ENCODE data around the gene RUNX3.
"Not testable (repeated sequence)": the region's sequence is repeated elsewhere in the genome, so short reads cannot be mapped to it uniquely, and the experiment has no call there.

The RUNX3 gene

DNA sequence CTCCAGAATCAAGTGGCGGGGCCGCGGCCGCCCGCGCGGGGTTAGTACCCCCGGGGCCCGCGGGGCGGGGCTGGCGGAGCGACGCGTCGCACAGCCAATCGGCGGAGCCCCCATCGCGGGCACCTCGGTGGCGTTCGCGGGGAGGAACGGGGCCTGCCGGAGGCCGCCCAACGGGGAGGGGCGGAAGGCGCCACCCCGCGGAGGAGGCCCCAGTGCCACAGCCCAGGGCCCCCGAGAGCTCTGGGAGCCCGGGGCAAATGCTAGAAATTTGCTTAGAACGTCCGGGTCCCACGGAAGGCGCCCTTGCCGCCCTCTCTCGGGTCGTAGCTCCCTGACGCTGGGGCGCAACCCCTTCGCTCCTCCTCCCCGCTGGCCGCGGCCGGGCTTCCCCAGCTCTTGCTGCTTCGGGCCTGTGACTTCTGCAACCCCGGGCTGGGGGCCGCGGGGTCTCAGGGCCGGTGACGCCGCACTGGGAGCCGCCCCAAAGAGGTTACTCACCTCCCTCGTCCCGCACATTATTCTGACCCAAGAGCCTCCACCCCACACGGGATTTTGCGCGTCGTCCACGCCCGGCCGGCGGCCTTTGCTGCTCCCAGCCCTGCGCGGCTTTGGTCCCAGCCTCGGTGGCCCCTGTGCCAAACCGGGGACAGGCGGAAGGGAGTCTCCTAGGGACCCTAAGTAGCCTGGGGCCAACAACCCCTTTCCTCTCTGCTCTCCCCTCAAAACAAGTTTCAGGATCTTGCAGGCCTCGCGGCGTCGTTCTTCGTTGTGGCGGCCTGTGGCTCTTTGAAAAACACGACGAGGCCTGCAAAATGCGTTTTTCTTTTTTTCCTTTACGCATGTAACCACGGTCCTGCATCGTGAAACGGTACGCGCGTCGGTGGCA lies at the start of gene RUNX3:
Gene RUNX3 (minus strand): TSS at position 17 of the 886 bp plus-strand sequence. CDS start 408 bp downstream, outside the sequence.
- DNase-seq, result peak; percentile 93

DNA sequence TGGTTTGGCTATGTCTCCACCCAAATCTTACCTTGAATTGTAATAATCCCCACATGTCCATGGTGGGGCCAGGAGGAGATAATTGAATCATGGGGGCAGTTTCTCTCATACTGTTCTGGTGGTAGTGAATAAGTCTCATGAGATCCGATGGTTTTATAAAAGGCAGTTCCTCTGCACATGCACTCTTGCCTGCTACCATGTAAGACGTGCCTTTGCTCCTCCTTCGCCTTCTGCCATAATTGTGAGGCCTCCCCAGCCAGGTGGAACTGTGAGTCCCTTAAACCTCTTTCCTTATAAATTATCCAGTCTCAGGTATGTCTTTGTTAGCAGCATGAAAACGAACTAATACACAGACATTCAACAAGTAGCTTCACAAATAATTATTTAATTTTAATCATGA lies 49.2 kb upstream of the RUNX3 start:
- DNase-seq, result not testable (repeated sequence)

DNA sequence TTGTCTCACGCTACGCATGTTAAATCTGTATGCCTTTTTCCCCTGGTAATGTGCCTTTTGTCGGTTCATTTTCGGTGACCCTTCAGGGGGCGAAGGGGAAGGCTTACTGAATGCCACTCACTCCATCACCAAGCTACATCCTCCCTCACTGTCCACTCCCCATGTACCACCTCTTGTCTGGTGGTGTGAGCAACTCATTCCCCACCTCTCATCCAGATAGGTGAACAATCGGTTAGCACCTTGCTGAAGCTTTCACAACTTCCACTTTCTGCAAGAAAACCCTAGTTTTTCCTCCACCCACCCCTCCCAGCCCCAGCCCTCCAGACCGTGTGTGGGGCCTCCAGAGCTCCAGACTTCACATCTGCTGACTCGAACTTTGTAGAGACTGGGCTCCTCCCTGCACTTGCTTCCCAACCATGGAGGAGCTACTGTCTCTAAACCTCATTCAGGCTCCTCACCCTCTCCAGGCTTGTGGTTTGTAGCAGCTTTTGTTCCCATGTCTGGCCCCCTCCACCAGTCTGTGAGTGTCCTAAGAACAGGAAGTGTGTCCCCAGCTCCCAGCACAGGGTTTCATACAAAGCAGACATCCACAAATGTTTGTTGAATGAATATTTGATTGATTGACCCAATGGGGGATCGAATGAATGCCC lies 48.4 kb upstream of the RUNX3 start:
- no peak for DNase-seq

DNA sequence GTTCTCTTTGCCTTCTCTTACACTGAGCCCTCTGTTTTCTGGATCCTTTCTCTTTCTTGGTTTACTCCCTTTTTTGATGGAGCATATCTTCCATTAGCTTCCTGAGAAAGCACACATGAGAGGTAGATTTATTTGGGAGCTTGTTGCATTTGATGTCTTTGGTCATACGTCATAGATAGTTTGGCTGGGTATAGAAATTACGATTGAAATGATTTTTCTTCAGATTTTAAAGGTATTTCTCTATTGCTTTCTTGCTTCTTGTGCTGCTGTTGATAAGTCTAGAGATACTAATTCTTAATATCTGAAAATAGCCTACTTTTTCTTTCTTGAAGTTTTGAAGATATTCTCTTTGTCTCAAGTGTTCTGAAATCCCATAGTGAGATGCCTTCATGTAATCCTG lies 45.3 kb upstream of the RUNX3 start:
- DNase-seq, result no peak

DNA sequence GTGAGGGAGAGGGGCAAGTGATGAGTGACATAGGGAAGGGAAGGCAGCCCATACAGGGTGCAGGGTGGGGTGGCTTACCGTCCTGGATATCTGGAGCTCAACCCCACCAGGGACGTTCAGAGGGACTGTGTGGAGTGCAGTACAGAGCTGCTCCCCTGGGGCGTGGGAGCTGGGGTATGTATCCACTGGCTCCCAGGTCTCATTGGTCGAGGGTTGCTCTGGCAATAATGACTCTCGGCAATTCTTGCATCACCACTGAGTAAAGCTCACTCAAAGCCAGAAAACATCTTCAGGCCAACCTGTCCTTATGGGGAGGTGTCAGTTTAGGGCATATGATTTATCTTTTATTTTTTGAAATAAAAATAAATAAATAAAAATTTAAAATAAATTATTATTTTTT lies 43.2 kb upstream of the RUNX3 start:
- DNase-seq, result no peak

DNA sequence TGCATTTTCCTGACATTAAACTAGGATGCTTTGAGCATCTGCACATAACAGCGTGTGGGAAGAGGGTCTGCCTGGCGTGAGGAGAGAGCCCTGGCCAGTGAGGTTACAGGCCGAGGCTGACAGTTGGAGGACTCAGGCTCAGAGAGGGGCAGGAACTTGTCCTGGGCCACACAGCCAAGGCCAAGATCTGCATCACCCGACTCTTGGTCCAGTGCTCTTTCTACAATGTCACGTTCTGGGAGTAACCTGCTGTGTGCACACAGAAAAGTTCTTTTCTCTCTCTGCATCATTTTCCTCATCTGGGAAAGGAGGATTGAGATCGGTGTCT lies 42.8 kb upstream of the RUNX3 start:
- no peak for DNase-seq

DNA sequence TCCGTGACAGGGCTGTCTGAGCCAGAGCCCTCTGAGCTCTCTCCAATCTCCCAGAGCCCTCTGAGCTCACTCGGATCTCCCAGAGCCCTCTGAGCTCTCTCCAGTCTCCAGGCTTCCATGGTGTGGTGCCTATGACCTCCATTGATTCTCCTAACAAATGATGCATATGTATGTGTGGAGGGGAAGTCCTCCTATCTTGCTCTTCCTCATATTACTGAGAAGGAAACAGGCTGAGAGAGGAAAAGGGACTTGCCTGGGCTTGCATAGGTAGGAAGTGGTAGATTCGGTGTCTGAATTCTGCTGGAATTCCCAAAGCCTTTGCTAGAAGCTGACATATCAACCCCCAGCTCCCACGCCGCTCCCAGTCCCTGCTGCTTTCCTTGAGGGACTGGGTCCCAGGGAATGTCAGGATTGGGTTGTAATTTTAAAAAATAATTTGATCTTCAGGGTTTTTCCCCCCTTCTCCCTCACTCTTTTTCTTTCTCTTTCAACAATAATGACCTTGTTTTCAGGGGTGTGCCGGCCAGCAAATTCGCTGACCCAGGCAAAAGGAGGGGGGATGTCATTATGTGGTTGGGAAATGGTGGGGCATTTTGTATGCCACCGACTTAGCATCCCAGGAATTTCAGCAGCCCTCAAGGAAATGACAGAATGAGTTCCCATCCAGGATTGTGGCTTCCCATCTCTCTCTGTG lies 42.3 kb upstream of the RUNX3 start:
- no peak for DNase-seq

DNA sequence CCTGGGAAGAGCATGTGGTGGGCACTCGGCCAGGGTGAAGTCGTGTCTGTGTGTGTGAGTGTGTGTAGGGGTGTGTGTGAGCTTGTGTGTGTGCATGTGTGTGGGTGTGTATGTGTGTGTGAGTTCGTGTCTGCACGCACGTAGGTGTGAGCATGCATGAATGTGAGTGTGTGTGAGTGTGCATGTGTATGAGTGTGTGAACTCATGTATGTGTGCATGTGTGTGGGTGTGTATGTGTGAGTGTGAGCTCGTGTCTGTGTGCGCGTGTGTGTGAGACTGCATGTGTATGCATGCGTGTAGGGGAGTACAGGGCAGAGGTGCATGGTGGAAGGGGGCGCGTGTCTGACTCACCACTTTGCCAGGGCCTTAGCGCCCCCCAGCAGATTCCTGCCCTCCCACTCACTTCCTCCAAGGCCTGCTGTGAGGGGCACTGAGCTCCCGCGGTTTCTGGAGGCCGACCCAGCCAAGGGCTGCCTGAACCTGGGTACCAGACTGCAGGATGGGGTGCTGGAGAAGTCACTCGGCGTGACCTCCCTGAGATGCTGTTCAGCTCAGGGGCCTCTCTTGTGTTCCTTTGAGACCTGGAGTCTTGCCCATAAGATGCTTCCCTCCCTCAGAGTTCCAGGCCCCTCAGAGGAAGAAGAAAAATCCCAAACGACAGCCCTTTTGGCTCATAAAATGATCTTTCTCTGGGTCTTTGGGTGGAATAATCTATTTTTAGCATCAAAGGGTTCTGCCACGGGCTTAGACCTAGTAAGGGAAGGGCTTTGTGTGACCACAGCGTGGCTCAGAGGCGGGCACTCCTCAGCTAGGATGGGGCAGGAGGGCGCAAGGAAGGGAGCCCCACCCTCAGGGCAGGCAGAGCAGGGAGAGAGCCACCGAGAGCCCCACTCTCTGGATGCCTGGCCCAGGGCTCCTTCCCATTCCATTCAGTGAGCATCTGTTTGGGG lies 41.1 kb upstream of the RUNX3 start:
- DNase-seq, result no peak

DNA sequence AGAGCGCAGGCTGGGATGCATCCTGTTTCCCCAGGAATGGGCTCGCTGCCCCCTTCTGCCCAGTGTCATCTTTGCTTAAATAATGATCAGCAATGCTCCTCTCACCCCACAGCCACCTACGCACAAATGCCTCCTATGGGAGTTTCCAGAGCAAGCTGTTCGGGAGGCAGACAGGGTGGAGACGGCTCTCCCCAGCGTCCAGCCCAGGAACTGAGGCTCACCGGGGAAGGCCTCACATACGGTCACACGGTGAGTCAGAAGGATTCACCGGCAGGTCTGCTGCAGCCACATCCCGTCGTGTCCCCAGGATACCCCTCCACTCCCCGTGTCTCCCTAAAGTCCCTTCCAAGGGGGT lies 40.3 kb upstream of the RUNX3 start:
- DNase-seq, result no peak

DNA sequence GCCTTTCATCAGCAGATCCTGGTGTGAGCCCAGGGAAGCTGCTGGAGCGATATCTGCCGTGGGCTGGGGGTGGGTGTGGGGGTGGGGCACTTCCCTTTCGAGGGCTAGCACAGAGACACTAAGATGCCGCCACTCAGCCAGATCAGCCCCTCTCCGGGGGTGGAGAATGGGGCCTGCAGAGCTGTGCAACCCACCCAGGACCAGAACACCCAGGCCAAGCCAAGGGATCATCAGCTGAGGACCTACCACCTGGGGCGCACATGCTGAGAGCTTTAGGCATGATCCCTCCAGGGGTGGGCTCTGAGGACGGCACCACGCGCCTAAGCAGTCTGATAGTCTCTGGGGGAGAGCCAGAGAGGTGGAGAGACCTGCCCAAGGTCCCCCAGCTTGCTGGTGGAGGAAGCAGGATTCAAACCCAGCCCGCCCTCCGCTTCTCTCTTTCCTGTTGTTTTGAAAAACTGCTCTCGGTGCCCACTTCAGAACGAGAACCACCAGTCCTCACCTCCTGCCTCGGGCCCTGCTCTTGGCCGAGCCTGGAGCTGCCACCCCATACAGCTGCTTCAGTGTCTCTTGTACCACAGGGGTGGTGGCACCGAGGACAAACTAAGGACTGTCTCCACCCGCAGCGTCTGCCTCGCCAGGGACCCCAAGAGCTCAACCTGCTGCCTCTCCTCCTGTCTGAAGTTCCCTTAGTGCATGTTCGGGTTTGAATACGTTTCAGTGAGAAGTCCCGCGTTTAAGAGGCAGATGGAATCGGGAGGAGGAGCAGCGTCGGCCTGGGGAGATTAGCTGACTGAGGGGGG lies 39.7 kb upstream of the RUNX3 start:
- no peak for DNase-seq

DNA sequence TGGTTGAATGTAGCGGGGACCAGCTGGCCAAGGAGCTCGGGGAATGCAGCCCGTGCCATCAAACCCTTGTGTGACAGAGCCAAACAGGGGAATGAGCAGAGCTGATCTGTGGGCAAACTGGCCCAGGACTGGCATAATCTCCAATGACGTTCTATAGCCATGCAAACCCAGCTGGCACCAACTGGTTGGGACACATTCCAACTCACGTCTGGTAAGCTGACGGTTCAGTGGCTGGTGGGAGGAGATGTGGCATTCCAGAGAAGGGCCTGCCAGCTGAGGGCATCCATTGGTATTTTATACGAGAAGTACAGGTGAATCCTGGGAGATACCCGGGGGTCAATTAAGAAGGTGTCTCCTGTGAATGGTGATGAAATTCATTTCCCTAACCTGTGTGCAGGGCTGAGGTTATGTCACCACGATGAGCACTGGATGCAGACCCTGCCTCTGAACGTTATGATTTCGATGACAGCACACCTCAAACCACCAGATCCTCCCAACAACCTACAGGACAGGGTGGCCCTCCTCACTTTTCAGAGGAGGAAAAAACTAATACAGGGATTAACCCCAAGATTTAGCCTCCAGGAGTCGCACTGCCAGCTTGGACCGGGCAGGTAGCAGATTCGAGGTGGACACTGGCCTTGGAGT lies 39.0 kb upstream of the RUNX3 start:
- no peak for DNase-seq

DNA sequence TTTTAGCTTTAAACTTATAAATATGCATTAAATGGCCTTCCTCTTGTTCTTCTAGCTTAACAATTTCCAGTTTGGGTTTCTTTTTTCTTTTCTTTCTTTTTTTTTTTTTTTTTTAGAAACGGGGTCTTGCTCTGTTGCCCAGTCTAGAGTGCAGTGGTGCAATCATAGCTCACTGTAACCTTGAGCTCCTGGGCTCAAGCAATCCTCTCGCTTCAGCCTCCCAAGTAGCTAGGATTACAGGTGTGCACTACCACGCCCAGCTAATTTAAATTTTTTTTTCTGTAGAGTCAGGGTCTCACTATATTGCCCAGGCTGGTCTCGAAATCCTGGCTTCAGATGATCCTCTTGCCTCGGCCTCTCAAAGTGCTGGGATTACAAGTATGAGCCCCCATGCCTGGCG lies 37.9 kb upstream of the RUNX3 start:
- DNase-seq, result no peak

DNA sequence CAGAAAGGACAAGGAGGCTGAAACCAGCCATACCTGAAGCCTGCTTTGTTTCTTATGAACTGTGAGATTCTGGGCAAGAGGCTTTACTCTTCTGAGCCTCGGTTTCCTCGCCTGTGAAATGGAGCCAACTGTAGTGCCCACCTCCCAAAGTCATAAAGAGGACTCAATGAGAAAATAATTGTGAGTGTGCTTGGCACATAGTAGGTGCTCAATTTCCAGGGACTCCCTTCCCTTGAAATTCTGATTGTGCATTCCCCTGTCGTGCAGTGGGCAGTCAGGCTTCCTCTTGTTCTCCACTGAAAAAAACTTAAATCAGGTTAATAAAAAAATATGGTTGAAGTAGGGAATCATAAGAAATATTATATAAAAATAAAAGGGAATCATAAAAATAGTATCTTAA lies 37.5 kb upstream of the RUNX3 start:
- no peak for DNase-seq

DNA sequence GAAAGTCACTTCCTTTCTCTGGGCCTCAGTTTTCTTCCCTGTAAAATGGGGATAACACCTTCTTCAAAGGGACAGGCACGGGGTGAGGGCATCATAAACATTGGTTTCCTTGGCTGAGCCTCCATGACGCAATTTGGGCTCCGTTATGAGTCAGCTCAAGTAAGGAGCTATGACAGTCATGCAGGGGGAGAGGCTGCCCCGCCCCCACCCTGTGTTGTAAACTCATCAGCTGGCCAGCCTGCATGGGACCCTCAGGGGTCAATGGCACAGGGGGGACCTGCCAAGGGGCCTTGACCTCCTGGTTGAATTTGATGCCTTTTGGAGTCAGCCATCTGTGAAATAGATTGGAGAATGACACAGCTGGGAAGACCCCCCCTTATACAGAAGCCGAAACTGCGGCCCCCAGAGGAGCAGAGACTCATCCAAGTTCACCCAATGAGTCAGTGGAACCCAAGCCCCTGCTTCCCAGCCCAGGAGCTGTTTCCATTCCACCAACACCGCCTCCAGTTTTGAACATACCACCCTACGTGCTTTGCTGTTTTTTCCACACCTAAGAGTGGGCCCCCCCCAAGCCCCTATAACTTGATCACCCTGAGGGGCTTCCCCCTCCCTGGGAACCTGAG lies 36.8 kb upstream of the RUNX3 start:
- DNase-seq, result peak; percentile 91

DNA sequence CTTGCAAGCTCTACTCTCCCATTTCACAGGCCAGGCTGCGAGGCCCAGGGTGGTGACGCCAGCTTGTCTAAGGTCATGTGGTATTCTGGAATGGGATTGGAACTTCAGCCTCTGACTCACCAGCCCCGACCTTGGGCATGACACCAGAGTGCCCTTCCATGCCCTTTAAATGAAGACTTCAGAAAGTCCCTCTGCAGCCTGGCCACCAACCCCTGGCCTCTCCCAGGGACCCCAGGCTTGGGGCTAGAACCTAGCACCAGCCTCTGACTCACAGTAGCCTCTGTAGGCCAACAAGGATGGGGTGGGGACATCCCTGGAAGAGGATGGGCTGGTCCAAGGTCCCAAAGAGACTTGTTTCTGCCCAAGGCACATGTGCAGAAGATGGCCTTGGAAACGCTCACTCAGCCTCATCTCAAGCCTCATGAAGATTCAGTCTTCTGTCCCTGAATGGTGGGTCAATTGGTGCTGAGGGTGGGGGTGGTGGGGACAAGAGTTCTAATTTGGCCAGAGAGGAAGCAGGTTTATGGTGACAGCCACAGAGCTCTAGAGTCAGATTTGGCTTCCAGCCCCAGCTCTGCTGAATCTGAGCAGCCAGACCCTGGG lies 36.1 kb upstream of the RUNX3 start:
- peak; percentile 51 for DNase-seq

DNA sequence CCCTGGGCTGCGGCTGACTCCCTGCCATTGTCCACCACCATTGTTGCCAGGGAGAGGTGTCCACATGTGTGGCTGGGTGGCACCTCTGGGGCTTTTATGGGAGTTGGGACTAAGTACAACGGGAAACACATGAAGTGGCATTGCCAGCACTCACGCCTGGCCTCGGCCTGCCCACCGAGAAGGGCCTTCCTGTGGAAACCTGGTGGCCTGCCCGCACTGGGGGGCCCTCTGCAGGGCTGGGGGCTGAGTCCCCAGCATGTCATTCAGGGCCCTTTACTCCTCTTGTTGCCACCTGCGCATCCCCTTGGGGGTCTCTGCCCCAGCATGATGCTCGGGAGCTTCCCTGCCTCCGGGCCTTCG lies 35.5 kb upstream of the RUNX3 start:
- no peak for DNase-seq

DNA sequence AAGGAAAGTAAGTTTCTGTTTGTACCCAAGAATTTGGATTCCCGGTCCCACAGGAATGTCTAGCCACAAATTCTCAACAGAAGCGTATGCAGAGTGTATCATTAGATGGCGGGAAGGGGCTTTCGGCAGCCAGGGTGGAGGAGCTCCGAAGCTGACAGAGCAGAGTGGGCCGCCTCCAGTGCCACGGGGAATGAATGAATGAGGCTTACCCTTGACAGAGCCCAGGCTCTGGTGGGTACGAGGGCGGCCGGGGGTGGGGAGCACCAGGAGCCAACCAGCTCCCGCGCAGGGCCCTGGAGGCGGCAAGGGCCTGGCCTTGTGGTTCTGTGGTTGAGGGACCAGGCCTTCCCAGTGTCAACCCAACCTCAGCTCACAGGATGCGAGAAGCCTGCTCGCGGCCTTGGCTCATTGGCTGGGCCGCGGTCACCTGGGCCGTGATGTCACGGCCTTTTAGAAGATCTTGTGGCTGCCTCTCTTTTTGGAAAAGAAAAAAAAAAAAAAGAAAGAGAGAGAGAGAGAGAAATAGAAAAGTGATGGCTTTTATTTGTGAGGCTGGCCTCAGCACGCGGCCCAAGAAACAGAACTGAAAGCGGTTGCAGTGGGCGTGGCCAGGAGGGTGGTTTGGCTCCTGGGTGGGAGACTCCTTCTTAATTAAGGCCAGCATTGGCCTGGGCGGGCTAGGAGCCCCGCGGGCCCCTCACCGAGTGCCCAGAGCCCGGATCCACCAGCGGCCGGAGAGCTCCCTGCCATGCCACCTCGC lies 34.9 kb upstream of the RUNX3 start:
- DNase-seq, result peak; percentile 96

DNA sequence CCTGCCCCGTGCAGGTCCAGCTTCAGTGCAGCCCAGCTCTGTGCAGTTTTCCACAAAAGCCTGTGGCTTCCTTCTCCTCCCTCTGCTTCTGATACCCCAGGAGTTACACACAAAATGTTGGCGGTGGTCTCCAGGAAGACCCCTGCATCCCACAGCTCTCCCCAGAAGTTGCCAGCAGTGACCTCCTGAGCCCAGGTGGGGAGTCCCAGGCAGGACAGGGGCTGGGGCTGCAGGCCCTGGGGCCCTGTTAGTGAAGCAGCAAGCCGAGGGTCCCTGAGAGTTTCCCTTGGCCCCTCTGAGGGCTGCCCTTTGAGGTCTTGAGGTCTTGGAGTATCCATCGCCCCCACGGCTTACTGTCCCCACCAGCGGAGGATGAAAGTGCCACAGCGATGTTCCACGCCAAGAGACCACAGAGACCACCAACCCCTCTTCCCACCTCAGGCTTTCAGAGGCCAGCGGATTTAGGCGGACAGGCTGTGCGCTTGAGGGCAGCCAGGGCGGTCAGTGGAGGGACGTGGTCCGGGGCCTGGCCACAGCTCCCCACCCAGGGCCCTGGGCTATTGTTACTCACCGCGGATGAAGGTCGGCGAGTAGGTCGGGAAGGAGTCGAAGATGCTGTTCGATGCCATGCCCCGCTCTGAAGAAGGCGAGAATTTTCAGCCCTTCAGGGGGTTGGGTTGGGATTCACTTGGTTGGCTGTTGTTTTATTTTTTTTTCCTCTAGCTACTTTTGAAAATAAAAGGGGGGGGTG lies 34.0 kb upstream of the RUNX3 start:
- no peak for DNase-seq
